Stimulated activated naive CD4-positive, alpha-beta T cell (primary cell): ENCODE data around the gene PGLYRP2.

Source experiments
- DNase-seq, 6 experiments: peaks; one replicate each; lab custom pipeline; 2025; lab: John Stamatoyannopoulos, UW

PGLYRP2 gene

DNA sequence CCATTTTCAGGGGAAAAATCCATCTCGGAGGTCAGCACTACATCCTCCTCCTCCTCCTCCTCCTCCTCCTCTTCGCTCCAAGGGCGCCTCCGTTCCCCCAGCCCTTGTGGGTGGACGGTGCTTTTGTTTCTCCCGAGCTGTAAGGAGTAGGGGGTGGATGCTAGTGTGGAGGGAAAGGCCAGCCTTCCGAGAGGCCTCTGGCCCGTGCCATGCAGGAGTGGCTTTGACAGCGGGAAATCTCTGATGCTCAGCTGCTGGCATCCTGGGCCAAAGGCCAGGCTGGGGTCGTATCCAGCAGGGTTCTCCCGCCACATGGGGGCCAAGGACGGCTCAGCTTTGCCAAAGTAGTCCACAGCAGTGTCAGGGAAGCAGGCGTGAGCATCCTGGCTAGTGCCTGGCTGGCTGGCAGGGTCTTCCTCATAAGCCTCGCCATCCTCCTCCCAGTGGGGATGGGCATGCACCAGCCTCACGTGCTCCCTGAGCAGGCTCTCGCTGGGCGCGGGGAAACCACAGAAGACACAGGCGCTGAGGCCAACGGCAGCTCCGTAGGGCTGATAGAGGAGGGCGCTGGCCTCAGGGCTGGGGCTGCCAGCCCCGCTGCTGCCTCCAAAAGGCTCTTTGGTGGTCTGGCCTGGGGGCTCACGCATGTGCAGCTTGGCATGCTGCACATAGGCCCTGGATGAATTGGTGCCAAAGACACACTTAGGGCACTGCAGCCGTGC is 40.1 kb downstream of the PGLYRP2 start:
- no peak for DNase-seq

GRCh38 chr19:15438577-15438976 is 40.7 kb downstream of the PGLYRP2 start:
- no peak for DNase-seq

DNA sequence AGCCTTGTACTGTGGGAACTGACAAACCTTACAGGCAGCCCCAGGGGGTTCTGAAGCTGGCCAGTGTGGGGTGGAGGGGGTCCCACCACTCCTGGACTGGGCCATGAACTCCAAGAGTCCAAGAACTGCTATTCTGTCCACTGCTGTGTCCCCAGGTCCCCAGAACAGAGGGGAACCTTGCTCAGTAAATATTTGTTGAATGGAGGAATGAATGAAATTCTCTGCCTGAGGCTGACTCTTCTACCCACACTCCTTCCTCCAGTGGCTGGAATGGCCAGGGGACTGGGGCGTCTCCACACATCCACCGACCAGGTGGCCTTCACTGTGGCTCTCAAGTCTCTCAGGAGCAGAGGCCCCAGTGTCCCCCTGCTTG is 41.2 kb downstream of the PGLYRP2 start:
- no peak for DNase-seq

DNA sequence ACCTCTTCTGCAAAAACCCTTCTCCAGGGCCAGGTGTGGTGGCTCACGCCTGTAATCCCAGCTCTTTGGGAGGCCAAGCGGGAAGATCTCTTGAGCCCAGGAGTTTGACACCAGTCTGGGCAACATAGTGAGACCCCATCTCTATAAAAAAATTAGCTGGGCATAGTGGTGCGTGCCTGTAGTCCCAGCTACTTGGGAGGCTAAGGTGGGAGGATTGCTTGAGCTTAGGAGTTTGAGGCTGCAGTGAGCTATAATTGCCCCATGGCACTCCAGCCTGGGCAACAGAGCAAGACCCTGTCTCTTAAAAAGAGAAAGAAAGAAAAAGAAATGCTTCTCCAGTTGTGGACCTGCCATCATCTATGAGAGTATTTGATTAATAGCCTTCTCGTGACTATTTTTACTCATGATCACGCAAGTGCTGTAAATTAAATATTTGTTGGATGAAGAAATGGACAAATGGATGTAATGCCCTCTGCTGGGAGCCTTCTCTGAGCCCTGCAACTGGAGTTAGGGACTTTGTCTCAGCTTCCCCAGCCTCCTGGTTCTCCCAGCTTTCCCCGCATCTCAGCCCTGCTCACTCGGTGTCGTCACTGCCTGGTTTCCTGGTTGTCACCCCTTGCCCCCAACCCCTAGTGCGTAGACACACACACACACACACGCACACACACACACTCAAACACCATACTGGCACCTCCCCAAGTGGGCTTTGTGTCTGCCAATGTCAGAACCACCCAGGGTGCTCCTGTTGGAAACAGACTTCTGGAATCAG is 41.8 kb downstream of the PGLYRP2 start:
- DNase-seq: no peak

DNA sequence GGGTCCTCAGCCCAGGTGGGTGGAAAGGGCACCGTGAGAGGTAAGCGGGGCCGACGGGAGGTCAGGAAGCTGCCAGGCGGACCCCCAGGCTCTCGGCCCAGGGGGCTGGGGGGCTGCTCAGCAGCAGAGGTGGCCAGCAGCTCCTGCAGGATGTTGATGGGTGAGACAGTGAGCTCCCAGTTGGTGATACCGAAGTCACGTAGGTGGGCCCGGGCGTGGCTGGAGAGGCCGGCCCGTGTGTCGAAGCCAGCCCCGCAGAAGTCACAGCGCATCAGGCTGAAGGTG is 42.5 kb downstream of the PGLYRP2 start:
- no peak for DNase-seq

GRCh38 chr19:15436012-15436825 is 43.1 kb downstream of the PGLYRP2 start:
- no peak for DNase-seq

DNA sequence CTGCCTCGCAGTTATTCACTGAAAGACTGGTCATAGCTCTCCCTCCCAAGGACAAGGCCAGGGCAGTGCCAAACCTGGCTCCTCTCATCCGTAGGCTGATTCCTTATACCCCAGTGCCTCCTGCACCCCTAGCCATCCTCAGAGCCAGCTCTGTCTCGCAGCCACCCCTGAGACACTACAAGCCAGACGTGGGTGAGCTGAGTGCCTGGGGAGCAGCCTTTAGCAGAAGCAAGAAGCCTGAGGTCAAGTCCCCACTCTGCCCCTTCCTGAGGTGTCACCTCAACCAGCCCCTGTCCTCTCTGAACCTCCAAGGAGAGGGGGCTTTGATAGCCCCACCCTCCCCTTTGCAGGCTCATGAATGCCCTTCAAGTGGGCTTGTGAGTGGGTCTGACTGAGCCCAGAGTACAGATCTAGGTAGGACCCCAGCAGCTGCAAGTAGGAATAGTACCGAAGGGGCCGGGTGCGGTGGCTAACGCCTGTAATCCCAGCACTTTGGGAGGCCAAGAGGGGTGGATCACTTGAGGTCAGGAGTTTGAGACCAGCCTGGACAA is 45.7 kb downstream of the PGLYRP2 start:
- DNase-seq: peak in 1 of 6 experiments; percentile 29

GRCh38 chr19:15432629-15433518 is 46.4 kb downstream of the PGLYRP2 start:
- peak; percentile 79 to 89 (median 87) for DNase-seq

DNA sequence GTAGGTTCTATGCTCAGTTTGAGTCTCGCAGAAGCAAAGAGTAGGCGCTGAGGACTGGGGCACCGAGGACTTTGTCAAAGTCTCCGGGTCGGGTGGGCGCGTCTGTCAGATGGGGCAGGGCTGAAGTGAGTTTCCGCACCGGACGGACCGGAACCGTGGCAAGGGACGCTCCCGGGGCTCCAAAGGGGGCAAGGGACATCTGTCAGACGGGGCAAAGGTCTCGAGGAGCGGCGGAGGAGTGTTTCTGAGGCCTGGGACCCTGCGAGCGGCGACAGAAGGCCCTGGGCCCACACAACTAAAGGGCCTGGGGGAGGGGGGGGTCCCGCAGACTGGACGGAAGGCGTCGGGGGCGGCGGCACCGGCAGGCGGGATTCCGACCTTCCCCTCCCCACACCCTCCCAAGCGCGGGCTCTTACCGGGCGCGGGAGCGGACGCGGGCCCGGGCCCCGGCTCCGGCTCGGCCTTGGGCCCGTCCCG is 47.2 kb downstream of the PGLYRP2 start:
- DNase-seq: peak in 3 of 6 experiments; percentile 12 to 20 (median 14)

GRCh38 chr19:15431396-15432017 is 47.8 kb downstream of the PGLYRP2 start:
- no peak for DNase-seq

DNA sequence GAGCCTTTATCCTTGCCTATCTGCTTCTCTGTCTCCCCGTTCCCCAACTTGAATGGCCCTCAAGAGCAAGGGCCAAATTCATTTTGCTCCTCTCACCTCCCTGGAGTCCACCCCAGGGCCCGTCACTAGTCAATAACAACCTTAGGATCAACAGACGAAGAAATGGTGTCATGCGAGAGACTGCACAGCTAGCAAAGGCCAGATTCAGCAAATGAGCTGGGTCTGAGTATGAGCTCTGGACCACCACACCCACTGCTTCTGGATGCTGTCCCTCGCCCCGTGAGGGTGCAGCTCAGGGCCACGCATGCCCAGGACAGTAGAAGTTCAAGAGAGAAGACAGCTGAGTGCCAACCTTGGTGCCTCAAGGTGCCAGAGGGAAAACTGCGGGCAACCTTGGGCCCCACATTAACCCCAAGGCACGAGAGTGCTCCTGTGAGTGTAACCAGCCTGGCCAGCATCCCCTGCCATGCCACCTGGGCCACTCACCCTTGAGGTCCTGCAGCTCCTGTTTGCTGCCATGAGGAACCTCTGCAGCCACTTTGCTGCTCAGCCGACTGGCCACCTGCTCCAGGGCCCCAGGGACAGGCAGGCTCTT is 48.7 kb downstream of the PGLYRP2 start:
- no peak for DNase-seq

- DNase-seq: no peak
Observed at GRCh38 chr19:15429825-15430467, 49.4 kb downstream of the PGLYRP2 start.

DNA sequence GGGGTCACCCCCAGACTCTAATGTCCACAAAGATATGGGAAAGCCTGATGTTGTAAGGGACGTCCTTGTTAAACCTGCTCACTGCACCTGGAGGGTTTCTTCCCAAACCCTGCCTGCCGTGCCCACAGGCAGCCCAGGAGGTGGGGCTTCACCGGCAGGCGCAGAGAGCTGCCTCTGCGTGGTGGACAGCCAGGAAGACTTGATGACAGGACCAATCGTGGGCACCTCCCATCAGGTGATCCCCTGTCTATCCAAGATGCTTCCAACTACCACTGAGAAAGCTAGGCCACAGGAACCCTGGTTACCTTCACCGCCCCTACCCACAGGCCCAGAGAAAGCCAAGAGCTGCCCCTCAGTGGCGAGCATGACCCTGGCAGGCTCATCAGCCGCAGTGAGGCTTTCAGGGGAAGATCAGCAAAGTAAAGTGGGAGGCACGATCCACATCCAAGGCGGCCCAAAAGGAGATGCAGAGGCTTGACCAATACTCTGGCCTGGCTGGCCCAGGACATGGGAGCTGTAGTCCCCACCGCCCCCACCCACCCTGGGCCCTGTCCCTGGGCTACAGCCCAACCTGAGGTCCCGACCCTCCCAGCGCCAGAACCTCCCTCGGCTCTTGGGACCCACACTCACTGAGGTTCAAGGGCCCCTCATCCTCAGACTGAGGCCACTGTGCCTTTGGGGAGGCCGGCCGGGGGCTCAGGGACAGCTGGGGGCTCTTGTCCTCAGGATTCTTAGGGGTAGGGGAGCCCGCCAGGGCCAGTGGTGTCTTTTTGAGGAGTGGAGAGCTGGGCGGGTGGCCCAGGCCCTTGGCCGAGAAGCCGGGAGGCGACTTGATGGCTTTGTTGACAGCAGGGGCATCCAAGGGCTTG is 50.1 kb downstream of the PGLYRP2 start:
- no peak for DNase-seq

DNA sequence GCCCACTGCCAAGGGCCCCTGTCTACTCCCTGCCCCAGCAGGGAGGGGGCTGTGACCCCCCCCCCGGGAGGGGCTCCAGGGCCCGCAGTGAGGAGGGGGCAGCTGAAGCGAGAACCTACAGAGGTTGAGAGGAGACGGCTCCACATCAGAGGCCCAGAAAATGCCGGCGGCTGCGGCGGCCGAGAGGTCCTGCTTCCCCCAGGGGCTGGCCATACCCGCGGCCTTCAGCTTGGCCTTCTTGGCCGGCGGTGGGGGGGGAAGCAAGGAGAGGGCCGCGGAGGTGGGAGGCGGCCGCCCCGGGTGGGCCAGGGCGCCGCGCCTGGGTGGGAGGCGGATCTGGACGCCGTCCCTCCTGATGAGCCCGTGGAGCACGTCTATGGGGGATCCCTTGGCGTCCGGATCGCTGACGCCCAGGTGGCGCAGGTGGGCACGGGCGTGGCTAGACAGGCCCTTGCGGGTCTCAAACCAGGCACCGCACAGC is 51.3 kb downstream of the PGLYRP2 start:
- no peak for DNase-seq

- DNase-seq: no peak
Observed at GRCh38 chr19:15427350-15427700, 52.0 kb downstream of the PGLYRP2 start.

DNA sequence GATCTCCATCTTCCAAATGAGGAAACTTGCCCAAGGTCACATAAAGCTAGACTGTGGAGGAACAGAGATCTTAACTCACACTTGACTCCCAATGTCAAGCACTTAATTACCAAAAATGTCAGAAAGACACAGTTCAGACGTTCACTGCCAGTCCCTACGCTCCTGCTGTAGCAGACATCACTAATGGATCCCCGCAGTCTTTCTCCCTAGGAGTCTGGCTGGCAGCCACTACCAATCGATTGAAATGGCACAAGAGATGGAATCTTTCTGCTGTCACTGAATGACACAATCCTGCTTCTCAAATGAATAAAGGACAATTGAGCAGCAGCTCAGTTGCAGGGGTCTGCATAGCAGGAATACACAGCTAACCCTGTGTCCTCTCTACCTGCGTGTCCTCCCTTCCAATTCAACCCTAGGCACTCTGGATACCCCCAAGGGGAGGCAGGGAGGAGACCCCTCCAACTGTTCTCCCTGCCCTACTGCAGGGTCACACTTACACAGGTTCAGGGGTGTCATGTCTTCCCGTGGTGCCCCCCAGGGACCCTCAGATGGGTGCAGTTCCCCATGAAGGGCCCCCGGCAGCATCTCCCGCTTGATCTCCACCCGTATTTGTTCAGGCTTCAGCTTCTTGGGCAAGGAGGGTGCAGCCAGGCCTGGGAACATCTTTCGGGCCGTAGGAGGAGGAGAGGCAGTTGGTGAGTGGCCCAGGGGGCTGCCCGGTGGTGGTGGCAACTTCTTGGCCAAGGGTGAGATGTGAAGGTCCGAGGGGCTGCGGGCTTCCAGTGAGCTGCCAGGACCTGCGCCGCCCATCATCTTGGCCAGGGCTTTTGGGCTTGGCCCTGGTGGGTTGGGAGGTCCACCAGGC is 52.6 kb downstream of the PGLYRP2 start:
- no peak for DNase-seq

- DNase-seq: no peak
Observed at GRCh38 chr19:15425321-15425950, 53.9 kb downstream of the PGLYRP2 start.
